ENCODE results near the gene DCTN4.

DNA sequence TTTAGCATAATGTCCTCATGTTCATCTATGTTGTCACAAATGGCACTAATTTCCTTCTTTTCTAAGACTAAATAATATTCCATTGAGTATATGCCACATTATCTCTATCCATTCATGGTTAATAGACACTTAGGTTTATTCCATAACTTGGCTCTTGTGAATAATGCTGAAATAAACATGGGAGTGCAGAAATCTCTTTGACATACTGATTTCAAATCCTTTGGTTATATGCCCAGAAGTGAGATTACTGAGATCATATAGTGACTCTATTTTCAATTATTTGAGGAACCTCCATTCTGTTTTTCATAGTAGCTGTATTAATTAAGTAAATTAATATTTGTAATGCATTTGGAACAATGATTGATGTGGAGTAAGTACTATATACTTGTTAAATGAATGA, 32.7 kb upstream of the DCTN4 start:
- TF ChIP-seq, protein P1, sequence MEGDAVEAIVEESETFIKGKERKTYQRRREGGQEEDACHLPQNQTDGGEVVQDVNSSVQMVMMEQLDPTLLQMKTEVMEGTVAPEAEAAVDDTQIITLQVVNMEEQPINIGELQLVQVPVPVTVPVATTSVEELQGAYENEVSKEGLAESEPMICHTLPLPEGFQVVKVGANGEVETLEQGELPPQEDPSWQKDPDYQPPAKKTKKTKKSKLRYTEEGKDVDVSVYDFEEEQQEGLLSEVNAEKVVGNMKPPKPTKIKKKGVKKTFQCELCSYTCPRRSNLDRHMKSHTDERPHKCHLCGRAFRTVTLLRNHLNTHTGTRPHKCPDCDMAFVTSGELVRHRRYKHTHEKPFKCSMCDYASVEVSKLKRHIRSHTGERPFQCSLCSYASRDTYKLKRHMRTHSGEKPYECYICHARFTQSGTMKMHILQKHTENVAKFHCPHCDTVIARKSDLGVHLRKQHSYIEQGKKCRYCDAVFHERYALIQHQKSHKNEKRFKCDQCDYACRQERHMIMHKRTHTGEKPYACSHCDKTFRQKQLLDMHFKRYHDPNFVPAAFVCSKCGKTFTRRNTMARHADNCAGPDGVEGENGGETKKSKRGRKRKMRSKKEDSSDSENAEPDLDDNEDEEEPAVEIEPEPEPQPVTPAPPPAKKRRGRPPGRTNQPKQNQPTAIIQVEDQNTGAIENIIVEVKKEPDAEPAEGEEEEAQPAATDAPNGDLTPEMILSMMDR (IDR thresholded peaks at IDR 0.05; ENCODE audit: borderline replicate concordance, extremely low read depth, low read length, poor library complexity, severe bottlenecking): no peak
- no peak for TF ChIP-seq EZH2 (IDR thresholded peaks at IDR 0.05; ENCODE audit: borderline replicate concordance, low read depth, low read length, severe bottlenecking)

Measured in DND-41 (cell line).